Measurements from ENCODE around the gene BBOF1.

DNA sequence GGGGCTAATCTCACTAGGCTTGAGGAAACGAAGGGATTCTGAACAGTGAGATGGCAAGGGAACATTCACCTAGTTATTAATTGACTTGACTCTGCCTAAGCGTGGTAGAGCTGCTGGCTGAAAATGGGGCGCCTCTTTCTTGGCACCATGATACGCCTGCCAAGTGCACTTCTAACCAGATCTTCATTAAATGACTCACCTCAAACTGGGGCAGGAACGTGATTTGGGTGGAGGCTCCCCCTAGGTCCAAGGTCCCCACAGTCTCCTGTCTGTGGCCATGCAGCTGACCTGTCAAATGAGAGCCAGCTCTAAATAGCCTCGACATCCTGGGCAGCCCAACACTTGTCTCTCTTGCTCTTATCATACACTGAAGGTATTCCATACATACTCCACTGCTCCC, 43.0 kb upstream of the BBOF1 start:
- TF ChIP-seq EZH2phosphoT487 (IDR thresholded peaks at IDR 0.05), result no peak
- TF ChIP-seq, protein P1, sequence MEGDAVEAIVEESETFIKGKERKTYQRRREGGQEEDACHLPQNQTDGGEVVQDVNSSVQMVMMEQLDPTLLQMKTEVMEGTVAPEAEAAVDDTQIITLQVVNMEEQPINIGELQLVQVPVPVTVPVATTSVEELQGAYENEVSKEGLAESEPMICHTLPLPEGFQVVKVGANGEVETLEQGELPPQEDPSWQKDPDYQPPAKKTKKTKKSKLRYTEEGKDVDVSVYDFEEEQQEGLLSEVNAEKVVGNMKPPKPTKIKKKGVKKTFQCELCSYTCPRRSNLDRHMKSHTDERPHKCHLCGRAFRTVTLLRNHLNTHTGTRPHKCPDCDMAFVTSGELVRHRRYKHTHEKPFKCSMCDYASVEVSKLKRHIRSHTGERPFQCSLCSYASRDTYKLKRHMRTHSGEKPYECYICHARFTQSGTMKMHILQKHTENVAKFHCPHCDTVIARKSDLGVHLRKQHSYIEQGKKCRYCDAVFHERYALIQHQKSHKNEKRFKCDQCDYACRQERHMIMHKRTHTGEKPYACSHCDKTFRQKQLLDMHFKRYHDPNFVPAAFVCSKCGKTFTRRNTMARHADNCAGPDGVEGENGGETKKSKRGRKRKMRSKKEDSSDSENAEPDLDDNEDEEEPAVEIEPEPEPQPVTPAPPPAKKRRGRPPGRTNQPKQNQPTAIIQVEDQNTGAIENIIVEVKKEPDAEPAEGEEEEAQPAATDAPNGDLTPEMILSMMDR (IDR thresholded peaks at IDR 0.05), result no peak

All from neural progenitor cell (in vitro differentiated cells).